Eye (tissue), 1 donor: ENCODE measurements around the gene RIC8B.

Experiments used
- DNase-seq: peaks from one replicate; pipeline ENCODE4 v3.0.0-alpha.2; 2015

Gene RIC8B

GRCh38 chr12:106758349-106759110 is 16.0 kb upstream of the RIC8B start:
- DNase-seq = no peak

GRCh38 chr12:106759526-106760183 is 14.8 kb upstream of the RIC8B start:
- DNase-seq = peak; percentile 47

- DNase-seq = no peak
Measured at GRCh38 chr12:106760184-106760531, 14.3 kb upstream of the RIC8B start.

GRCh38 chr12:106764220-106764619 is 10.3 kb upstream of the RIC8B start:
- no peak for DNase-seq

GRCh38 chr12:106764738-106765137 is 9.7 kb upstream of the RIC8B start:
- DNase-seq = no peak

GRCh38 chr12:106766393-106766826 is 8.1 kb upstream of the RIC8B start:
- DNase-seq = peak; percentile 24

GRCh38 chr12:106767206-106767605 is 7.3 kb upstream of the RIC8B start:
- DNase-seq = peak; percentile 16

GRCh38 chr12:106767954-106768822 is 6.3 kb upstream of the RIC8B start:
- DNase-seq = peak; percentile 43

- peak; percentile 12 for DNase-seq
Measured at GRCh38 chr12:106769078-106769477, 5.4 kb upstream of the RIC8B start.

GRCh38 chr12:106769546-106769945 is 4.9 kb upstream of the RIC8B start:
- DNase-seq = no peak

GRCh38 chr12:106771425-106771824 is 3.1 kb upstream of the RIC8B start:
- no peak for DNase-seq

GRCh38 chr12:106773286-106774004 is 1.0 kb upstream of the RIC8B start:
- DNase-seq = no peak

- no peak for DNase-seq
Measured at GRCh38 chr12:106774808-106775524, 484 bp downstream of the RIC8B start.

GRCh38 chr12:106776897-106777296 is 2.4 kb downstream of the RIC8B start:
- DNase-seq = no peak

GRCh38 chr12:106780010-106780631 is 5.6 kb downstream of the RIC8B start:
- DNase-seq = no peak

GRCh38 chr12:106782619-106783018 is 8.1 kb downstream of the RIC8B start:
- no peak for DNase-seq

- no peak for DNase-seq
Measured at GRCh38 chr12:106783515-106783914, 9.0 kb downstream of the RIC8B start.

- DNase-seq = no peak
Measured at GRCh38 chr12:106790020-106790419, 15.5 kb downstream of the RIC8B start.

GRCh38 chr12:106791531-106791930 is 17.0 kb downstream of the RIC8B start:
- no peak for DNase-seq

GRCh38 chr12:106794369-106794768 is 19.9 kb downstream of the RIC8B start:
- no peak for DNase-seq

GRCh38 chr12:106801167-106801708 is 26.8 kb downstream of the RIC8B start:
- no peak for DNase-seq
